ENCODE measurements around the gene SLC25A47. TPM values are rescaled to one million over a fixed set of nuclear protein-coding genes. Genes with fewer than 3 reads are reported as not detected.
A peak's percentile ranks its signal among the peaks of the same experiment; 100 is the strongest.

Gene SLC25A47
- total and polyA plus RNA-seq, 9 of the 15 experiments (the other 6 are each of a cell fraction or from before 2014, with no cell fraction given) = 0.09 to 0.23 (median 0.22) TPM; not detected in 6

DNA sequence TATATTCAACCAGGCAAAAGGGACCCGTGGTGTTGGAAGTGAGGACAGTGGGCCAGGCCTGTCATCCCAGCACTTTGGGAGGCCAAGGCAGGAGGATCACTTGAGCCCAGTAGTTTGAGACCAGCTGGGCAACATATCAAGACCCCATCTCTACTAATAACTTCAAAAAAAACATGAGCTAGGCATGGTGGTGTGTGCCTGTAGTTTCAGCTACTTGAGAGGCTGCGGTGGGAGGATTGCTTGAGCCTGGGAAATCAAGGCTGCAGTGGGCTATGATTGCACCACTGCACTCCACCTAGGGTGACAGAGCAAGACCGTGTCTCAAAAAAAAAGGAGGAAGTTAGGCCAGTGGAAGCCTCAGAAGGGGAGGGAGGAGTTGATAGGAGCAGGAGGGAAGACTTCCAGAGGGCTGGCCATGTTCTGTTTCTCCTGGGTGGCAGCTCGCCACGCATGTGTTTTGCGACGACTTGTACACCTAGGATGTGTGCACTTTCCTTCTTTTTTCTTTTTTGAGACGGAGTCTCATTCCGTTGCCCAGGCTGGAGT is 27.0 kb upstream of the SLC25A47 start:
- Histone ChIP-seq H3K4me2 (ENCODE audit: insufficient read depth, low read length) (no peak overlapping the region), H3K9ac (ENCODE audit: insufficient read depth in 1 of 2, low read depth in 2 of 2, low read length in 2 of 2) (no peak overlapping the region), H3K4me1 (replicated peaks in 1 of 2; ENCODE audit: control insufficient read depth in 2 of 2, insufficient read depth in 2 of 2, low read length in 2 of 2) (peaks cover 6 to 29% of the 10 kb centered on the region in 2 experiments; a peak in 4 of 5 replicates), H3K4me3 (no peak overlapping the region), H2AFZ (ENCODE audit: low read depth, low read length) (no peak overlapping the region), H3K27ac (ENCODE audit: extremely low read depth, low read depth, low read length) (no peak overlapping the region), H3K9me3 (replicated peaks; ENCODE audit: control insufficient read depth, insufficient read depth, low read depth, low read length) (no peaks in the 10 kb centered on the region), H3K27me3 (ENCODE audit: control insufficient read depth in 2 of 2, insufficient read depth in 2 of 2, low read length in 2 of 2) (no peaks in the 10 kb centered on the region), H3K9me1 (ENCODE audit: control insufficient read depth, insufficient read depth, low read length) (no peaks in the 10 kb centered on the region), H3K36me3 (ENCODE audit: control insufficient read depth, insufficient read depth, low read length) (no peaks in the 10 kb centered on the region), H3K79me2 (ENCODE audit: control insufficient read depth, insufficient read depth, low read length) (no peaks in the 10 kb centered on the region), H4K20me1 (replicated peaks; ENCODE audit: control insufficient read depth, insufficient read depth, low read length) (no peaks in the 10 kb centered on the region)
- POLR2A ChIA-PET = interaction anchor here (0.7 to 2.8 kb wide), 5 partner anchors 11 to 82 kb away, joined by 3 to 11 read pairs (median 3); a partner anchor contains a TSS
- intact Hi-C loops (cut with micrococcal nuclease) (no loop called here), in situ Hi-C loops (cut with MboI) (no loop called here)
- ATAC-seq = peak; percentile 42
- WGBS (ENCODE audit: insufficient coverage, low coverage, missing lambda C conversion rate) = 75% methylated on average over 8 of the region's 9 CpGs
- CTCF ChIA-PET (ENCODE audit: low intra/inter-chr PET ratio) = no interaction called here
- FAIRE-seq = no peak
- no TSS peak for BruUV-seq (replicated peaks)
- DNase-seq (ENCODE audit: extremely low read depth in 1 of 4, low spot score in 3 of 4) = no peak
- TF ChIP-seq DNMT1 (IDR thresholded peaks at IDR 0.05) (no peak), COPS2 (conservative IDR thresholded peaks at IDR 0.05) (no peak), HDAC3 (IDR thresholded peaks at IDR 0.05; ENCODE audit: borderline replicate concordance, partially characterized antibody) (no peak), KHSRP (IDR thresholded peaks at IDR 0.05) (no peak), CEBPB (tag; IDR thresholded peaks at IDR 0.05) (peak; percentile 63), NONO (IDR thresholded peaks at IDR 0.05; ENCODE audit: low read depth in 2 of 2, low read length in 1 of 2) (no peak), CEBPG (CRISPR knock-in tag; IDR thresholded peaks at IDR 0.05) (peak; percentile 51), CEBPG (tag; conservative IDR thresholded peaks at IDR 0.05 in 1 of 2, IDR thresholded peaks at IDR 0.05 in 1 of 2) (no peak), ZNF121 (CRISPR knock-in tag; conservative IDR thresholded peaks at IDR 0.05) (peak; percentile 92), CSDE1 (IDR thresholded peaks at IDR 0.05) (no peak), ZNF583 (CRISPR knock-in tag; IDR thresholded peaks at IDR 0.05) (no peak), IRF2 (CRISPR knock-in tag; IDR thresholded peaks at IDR 0.05) (no peak), ZNF384 (IDR thresholded peaks at IDR 0.05; ENCODE audit: low read depth, low read length) (0 out of 2 replicates have a peak, but pooled peaks have one; percentile 25), ZNF263 (CRISPR knock-in tag; IDR thresholded peaks at IDR 0.05; ENCODE audit: borderline replicate concordance) (peak; percentile 57; the same call in 1 of the 2 replicates), ZKSCAN8 (CRISPR knock-in tag; IDR thresholded peaks at IDR 0.05) (no peak)
- TF ChIP-seq, protein P1, sequence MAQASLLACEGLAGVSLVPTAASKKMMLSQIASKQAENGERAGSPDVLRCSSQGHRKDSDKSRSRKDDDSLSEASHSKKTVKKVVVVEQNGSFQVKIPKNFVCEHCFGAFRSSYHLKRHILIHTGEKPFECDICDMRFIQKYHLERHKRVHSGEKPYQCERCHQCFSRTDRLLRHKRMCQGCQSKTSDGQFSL (CRISPR knock-in tag; IDR thresholded peaks at IDR 0.05) = no peak
- TF ChIP-seq, protein P1 (tag; IDR thresholded peaks at IDR 0.05) = no peak
- TF ChIP-seq, protein P2, sequence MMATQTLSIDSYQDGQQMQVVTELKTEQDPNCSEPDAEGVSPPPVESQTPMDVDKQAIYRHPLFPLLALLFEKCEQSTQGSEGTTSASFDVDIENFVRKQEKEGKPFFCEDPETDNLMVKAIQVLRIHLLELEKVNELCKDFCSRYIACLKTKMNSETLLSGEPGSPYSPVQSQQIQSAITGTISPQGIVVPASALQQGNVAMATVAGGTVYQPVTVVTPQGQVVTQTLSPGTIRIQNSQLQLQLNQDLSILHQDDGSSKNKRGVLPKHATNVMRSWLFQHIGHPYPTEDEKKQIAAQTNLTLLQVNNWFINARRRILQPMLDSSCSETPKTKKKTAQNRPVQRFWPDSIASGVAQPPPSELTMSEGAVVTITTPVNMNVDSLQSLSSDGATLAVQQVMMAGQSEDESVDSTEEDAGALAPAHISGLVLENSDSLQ (IDR thresholded peaks at IDR 0.05) = no peak
- TF ChIP-seq, protein P3, sequence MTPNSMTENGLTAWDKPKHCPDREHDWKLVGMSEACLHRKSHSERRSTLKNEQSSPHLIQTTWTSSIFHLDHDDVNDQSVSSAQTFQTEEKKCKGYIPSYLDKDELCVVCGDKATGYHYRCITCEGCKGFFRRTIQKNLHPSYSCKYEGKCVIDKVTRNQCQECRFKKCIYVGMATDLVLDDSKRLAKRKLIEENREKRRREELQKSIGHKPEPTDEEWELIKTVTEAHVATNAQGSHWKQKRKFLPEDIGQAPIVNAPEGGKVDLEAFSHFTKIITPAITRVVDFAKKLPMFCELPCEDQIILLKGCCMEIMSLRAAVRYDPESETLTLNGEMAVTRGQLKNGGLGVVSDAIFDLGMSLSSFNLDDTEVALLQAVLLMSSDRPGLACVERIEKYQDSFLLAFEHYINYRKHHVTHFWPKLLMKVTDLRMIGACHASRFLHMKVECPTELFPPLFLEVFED (CRISPR knock-in tag; conservative IDR thresholded peaks at IDR 0.05) = no peak
- TF ChIP-seq, protein P4, sequence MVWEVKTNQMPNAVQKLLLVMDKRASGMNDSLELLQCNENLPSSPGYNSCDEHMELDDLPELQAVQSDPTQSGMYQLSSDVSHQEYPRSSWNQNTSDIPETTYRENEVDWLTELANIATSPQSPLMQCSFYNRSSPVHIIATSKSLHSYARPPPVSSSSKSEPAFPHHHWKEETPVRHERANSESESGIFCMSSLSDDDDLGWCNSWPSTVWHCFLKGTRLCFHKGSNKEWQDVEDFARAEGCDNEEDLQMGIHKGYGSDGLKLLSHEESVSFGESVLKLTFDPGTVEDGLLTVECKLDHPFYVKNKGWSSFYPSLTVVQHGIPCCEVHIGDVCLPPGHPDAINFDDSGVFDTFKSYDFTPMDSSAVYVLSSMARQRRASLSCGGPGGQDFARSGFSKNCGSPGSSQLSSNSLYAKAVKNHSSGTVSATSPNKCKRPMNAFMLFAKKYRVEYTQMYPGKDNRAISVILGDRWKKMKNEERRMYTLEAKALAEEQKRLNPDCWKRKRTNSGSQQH (CRISPR knock-in tag; IDR thresholded peaks at IDR 0.05) = no peak

Data from K562 (cell line).